H9 (cell line): ENCODE results near the gene CAB39. TPM values are rescaled to one million over a fixed set of nuclear protein-coding genes. Genes with fewer than 3 reads are reported as not detected.

ENCODE experiments used
- DNase-seq: peaks from one replicate; pipeline ENCODE4 v3.0.0-alpha.2; 2017
- H2AFZ ChIP-seq: one replicate; pipeline ENCODE4 v1.6.1; 2013; ENCODE audit warnings: mild to moderate bottlenecking, low read length, control low read depth, moderate library complexity
- H2AK5ac ChIP-seq: 2 replicates; pipeline ENCODE4 v1.6.1; 2013; ENCODE audit warnings: low read length, control low read depth, mixed read lengths; ENCODE audit not compliant: insufficient read length
- H2BK120ac ChIP-seq: one replicate; pipeline ENCODE4 v1.6.1; 2013; ENCODE audit warnings: low read depth, mild to moderate bottlenecking, low read length, control low read depth, inconsistent platforms; ENCODE audit not compliant: poor library complexity, severe bottlenecking
- H2BK12ac ChIP-seq: 2 replicates; pipeline ENCODE4 v1.6.1; 2013; ENCODE audit warnings: low read length, control low read depth, mixed read lengths, low read depth; ENCODE audit not compliant: insufficient read length
- H2BK15ac ChIP-seq: 2 replicates; pipeline ENCODE4 v1.6.1; 2013; ENCODE audit warnings: low read depth, low read length, control low read depth
- H2BK20ac ChIP-seq: one replicate; pipeline ENCODE4 v1.6.1; 2013; ENCODE audit warnings: low read depth, mild to moderate bottlenecking, low read length, control low read depth, inconsistent platforms; ENCODE audit not compliant: poor library complexity, severe bottlenecking
- H2BK5ac ChIP-seq: 2 replicates; pipeline ENCODE4 v1.6.1; 2013; ENCODE audit warnings: low read length, control low read depth, mixed read lengths; ENCODE audit not compliant: insufficient read length
- H3K14ac ChIP-seq: 2 replicates; pipeline ENCODE4 v1.6.1; 2013; ENCODE audit warnings: low read length, control low read depth; ENCODE audit not compliant: insufficient read depth
- H3K18ac ChIP-seq: 2 replicates; pipeline ENCODE4 v1.6.1; 2013; ENCODE audit warnings: low read depth, mild to moderate bottlenecking, mixed read lengths, low read length, control low read depth; ENCODE audit not compliant: insufficient read length
- H3K23ac ChIP-seq: 2 replicates; pipeline ENCODE4 v1.6.1; 2013; ENCODE audit warnings: low read length, control low read depth, mixed read lengths, low read depth; ENCODE audit not compliant: insufficient read length
- H3K23me2 ChIP-seq: 2 replicates; pipeline ENCODE4 v1.6.1; 2013; ENCODE audit warnings: low read depth, mild to moderate bottlenecking, mixed read lengths, low read length, control low read depth; ENCODE audit not compliant: insufficient read length, poor library complexity, severe bottlenecking
- H3K27ac ChIP-seq: 2 replicates; pipeline ENCODE4 v1.5.1; 2013; ENCODE audit warnings: low read length, control low read depth, mixed read lengths, low read depth; ENCODE audit not compliant: insufficient read length
- H3K27me3 ChIP-seq: 2 replicates; pipeline ENCODE4 v1.6.1; 2013; ENCODE audit warnings: low read length, control low read depth, inconsistent platforms; ENCODE audit not compliant: insufficient read depth
- H3K4ac ChIP-seq: 2 replicates; pipeline ENCODE4 v1.6.1; 2013; ENCODE audit warnings: low read depth, mild to moderate bottlenecking, control low read depth, inconsistent platforms, low read length, moderate library complexity
- H3K4me1 ChIP-seq: 2 replicates; pipeline ENCODE4 v1.6.1; 2013; ENCODE audit warnings: low read length, control low read depth, inconsistent platforms; ENCODE audit not compliant: insufficient read depth
- H3K4me2 ChIP-seq: 2 replicates; pipeline ENCODE4 v1.6.1; 2013; ENCODE audit warnings: low read length, control low read depth, mixed read lengths; ENCODE audit not compliant: insufficient read length, insufficient read depth
- H3K56ac ChIP-seq: 2 replicates; pipeline ENCODE4 v1.6.1; 2013; ENCODE audit warnings: low read depth, mild to moderate bottlenecking, mixed read lengths, low read length, control low read depth; ENCODE audit not compliant: insufficient read length
- H3K79me1 ChIP-seq: 2 replicates; pipeline ENCODE4 v1.6.1; 2013; ENCODE audit warnings: low read depth, mild to moderate bottlenecking, moderate library complexity, low read length, control low read depth, inconsistent platforms; ENCODE audit not compliant: insufficient read depth, poor library complexity, severe bottlenecking
- H3K79me2 ChIP-seq: 2 replicates; pipeline ENCODE4 v1.6.1; 2013; ENCODE audit warnings: low read length, control low read depth, inconsistent platforms; ENCODE audit not compliant: insufficient read depth
- H3K9ac ChIP-seq: 2 replicates; pipeline ENCODE4 v1.6.1; 2013; ENCODE audit warnings: low read length, control low read depth, mixed read lengths; ENCODE audit not compliant: insufficient read length; ENCODE audit errors: extremely low read depth
- H3K9me3 ChIP-seq: one replicate; pipeline ENCODE4 v1.6.1; 2013; ENCODE audit warnings: low read depth, low read length, inconsistent platforms; ENCODE audit not compliant: control insufficient read depth
- H3T11ph ChIP-seq: one replicate; pipeline ENCODE4 v1.6.1; 2013; ENCODE audit warnings: mild to moderate bottlenecking, low read length, control low read depth, inconsistent platforms
- H4K20me1 ChIP-seq: one replicate; pipeline ENCODE4 v1.6.1; 2013; ENCODE audit not compliant: control insufficient read depth, insufficient read length, insufficient read depth
- H4K5ac ChIP-seq: 2 replicates; pipeline ENCODE4 v1.6.1; 2013; ENCODE audit warnings: low read depth, mild to moderate bottlenecking, mixed read lengths, low read length, control low read depth; ENCODE audit not compliant: insufficient read length
- H4K8ac ChIP-seq: replicated peaks from 2 replicates; pipeline ENCODE4 v1.6.1; 2013; ENCODE audit warnings: low read length, control low read depth, mixed read lengths, low read depth; ENCODE audit not compliant: insufficient read length
- H4K91ac ChIP-seq: 2 replicates; pipeline ENCODE4 v1.6.1; 2013; ENCODE audit warnings: low read depth, mild to moderate bottlenecking, moderate library complexity, mixed read lengths, low read length, control low read depth; ENCODE audit not compliant: insufficient read length
- H3K27ac Mint-ChIP-seq, 3 experiments: 2 replicates in 2 of 3; 3 replicates in 1 of 3; pipeline ENCODE4 v1.8.0; 2020 to 2021; ENCODE audit warnings: mixed read lengths in 3 of 3, mild to moderate bottlenecking in 1 of 3, moderate library complexity in 1 of 3
- H3K27me3 Mint-ChIP-seq: 2 replicates; pipeline ENCODE4 v1.8.0; 2021; ENCODE audit warnings: low read depth, mild to moderate bottlenecking, moderate library complexity, mixed read lengths
- H3K36me3 Mint-ChIP-seq, 3 experiments: 2 replicates in 2 of 3; 3 replicates in 1 of 3; pipeline ENCODE4 v1.8.0; 2020 to 2021; ENCODE audit warnings: low read depth in 3 of 3, mixed read lengths in 3 of 3; ENCODE audit not compliant: insufficient read depth in 1 of 3
- H3K4me1 Mint-ChIP-seq, 2 experiments: 2 replicates each; pipeline ENCODE4 v1.8.0; 2020; ENCODE audit warnings: mixed read lengths in 2 of 2
- H3K4me3 Mint-ChIP-seq, 2 experiments: 2 replicates in 1 of 2; 3 replicates in 1 of 2; pipeline ENCODE4 v1.8.0; 2020 to 2021; ENCODE audit warnings: mild to moderate bottlenecking in 2 of 2, mixed read lengths in 2 of 2, moderate library complexity in 1 of 2
- H3K9me3 Mint-ChIP-seq, 2 experiments: 2 replicates in 1 of 2; 3 replicates in 1 of 2; pipeline ENCODE4 v1.8.0; 2020; ENCODE audit warnings: mild to moderate bottlenecking in 2 of 2, mixed read lengths in 2 of 2, moderate library complexity in 1 of 2
- WGBS: extraction: QIAGEN DNeasy Blood & Tissue Kit; methylation state at CpG from one replicate; pipeline ENCODE4 v1.1.7; 2013; ENCODE audit warnings: missing lambda C conversion rate, low lambda C conversion rate, mixed read lengths; ENCODE audit not compliant: insufficient read length; ENCODE audit errors: extremely low coverage; 5-methylcytosine and 5-hydroxymethylcytosine counted together
- total RNA-seq: library from RNA; stranded (reverse); gene quantifications from 2 replicates; pipeline ENCODE4 v1.2.1, GENCODE V29; 2021
- TF ChIP-seq, protein P1 (sequence below): fragments of 200-600 bp; sonication (generic); conservative IDR thresholded peaks from 3 replicates; pipeline ENCODE4 v1.8.0; 2021; ENCODE audit warnings: antibody characterized with exemption, mild to moderate bottlenecking

Gene CAB39
- total RNA-seq, 1 experiment from 2014 or later: 42.7 TPM

DNA sequence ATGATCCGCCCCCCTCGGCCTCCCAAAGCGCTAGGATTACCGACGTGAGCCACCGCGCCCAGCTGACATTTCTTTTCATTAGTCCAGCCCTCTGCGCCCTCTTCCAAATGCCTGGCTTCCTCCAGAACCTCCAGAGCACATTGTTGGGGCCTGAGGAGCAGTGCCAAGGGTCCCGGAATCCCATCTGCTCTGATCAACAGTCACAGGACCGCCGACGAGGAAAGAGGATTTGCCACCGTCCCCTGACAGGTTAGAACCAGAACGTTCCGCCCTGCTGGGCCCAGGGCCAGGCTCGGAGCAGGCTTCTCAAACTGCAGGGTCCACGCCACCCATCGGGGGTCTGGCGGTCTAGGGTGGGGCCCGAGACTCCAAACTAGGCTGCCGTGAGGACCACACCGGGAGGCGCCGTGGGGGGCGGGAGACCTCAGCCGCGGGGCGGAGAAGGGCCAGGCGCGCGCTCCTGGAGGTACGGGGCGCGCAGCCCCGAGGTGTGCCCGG, 115.2 kb downstream of the CAB39 start:
- Histone ChIP-seq H3K4me1 (no peaks in the 10 kb centered on the region), H2BK15ac (no peak overlapping the region), H3K27ac (no peak overlapping the region), H2BK12ac (no peak overlapping the region), H3T11ph (no peak overlapping the region), H4K20me1 (no peaks in the 10 kb centered on the region), H3K4ac (no peak overlapping the region), H3K79me1 (no peaks in the 10 kb centered on the region), H2BK5ac (no peak overlapping the region), H3K23ac (no peak overlapping the region), H3K14ac (no peak overlapping the region), H3K23me2 (no peaks in the 10 kb centered on the region), H2BK120ac (no peak overlapping the region), H3K56ac (no peak overlapping the region), H3K4me2 (no peak overlapping the region), H3K79me2 (no peaks in the 10 kb centered on the region), H4K8ac (no peak overlapping the region), H4K5ac (no peak overlapping the region), H3K9ac (no peak overlapping the region), H4K91ac (no peak overlapping the region), H3K9me3 (no peaks in the 10 kb centered on the region), H2AK5ac (no peak overlapping the region), H3K27me3 (no peaks in the 10 kb centered on the region), H2AFZ (no peak overlapping the region), H3K18ac (no peak overlapping the region), H2BK20ac (no peak overlapping the region)
- TF ChIP-seq, protein P1, sequence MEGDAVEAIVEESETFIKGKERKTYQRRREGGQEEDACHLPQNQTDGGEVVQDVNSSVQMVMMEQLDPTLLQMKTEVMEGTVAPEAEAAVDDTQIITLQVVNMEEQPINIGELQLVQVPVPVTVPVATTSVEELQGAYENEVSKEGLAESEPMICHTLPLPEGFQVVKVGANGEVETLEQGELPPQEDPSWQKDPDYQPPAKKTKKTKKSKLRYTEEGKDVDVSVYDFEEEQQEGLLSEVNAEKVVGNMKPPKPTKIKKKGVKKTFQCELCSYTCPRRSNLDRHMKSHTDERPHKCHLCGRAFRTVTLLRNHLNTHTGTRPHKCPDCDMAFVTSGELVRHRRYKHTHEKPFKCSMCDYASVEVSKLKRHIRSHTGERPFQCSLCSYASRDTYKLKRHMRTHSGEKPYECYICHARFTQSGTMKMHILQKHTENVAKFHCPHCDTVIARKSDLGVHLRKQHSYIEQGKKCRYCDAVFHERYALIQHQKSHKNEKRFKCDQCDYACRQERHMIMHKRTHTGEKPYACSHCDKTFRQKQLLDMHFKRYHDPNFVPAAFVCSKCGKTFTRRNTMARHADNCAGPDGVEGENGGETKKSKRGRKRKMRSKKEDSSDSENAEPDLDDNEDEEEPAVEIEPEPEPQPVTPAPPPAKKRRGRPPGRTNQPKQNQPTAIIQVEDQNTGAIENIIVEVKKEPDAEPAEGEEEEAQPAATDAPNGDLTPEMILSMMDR: no peak
- no CpG with 5 or more reads among the region's 36 CpGs for WGBS
- no peak for DNase-seq
- H3K27ac Mint-ChIP-seq: no peak overlapping the region; a peak in 1 of 7 replicates
- H3K27me3 Mint-ChIP-seq: peaks cover 8% of the 10 kb centered on the region
- peaks cover 2% of the 10 kb centered on the region in 2 experiments; a peak in 1 of 4 replicates for H3K4me1 Mint-ChIP-seq
- no peaks in the 10 kb centered on the region for H3K36me3 Mint-ChIP-seq
- H3K4me3 Mint-ChIP-seq: no peak overlapping the region
- no peaks in the 10 kb centered on the region; a peak in 1 of 5 replicates for H3K9me3 Mint-ChIP-seq
